Measurements from ENCODE around the gene UBB. TPM values are rescaled to one million over a fixed set of nuclear protein-coding genes. Genes with fewer than 3 reads are reported as not detected.

Gene UBB
- total RNA-seq, 1 donor from 2014 or later: 1,783 TPM

DNA sequence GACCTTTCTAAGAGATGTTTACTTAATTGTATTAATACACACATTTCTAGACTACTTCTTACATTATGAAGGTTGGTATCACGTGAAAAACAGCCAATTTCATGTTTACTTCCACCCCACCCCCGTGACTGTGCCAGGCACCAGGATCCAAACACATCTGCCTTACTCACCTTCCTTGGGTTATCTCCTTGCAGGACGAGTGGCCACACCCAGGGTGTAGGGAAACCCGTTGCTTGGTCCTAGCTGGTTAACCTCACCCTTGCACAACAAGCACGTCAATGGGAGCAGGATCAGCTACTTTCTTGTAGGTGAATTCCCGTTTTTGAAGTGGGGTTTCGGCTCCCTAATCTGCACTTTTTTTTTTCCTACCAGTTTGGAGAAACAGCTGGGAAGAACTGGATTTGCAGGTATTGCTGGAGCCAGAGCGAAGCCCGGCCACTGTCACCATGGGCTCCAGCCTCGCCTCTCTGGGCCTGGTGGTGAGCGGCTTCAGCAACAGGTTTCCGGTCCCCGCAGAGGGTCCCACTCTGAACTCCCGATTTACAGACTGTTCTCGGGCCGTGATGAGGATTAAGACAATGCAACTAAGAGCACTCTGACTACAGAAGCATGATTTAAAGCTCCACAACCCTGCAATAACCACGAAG is 2.1 kb upstream of the UBB start:
- H3K36me3 ChIP-seq (ENCODE audit: insufficient read depth, low read length): peaks cover 11% of the 10 kb centered on the region
- H2AFZ ChIP-seq (ENCODE audit: low read depth, low read length): no peak overlapping the region
- no peak overlapping the region for H3K4me3 ChIP-seq (ENCODE audit: insufficient read depth, low read depth, low read length)
- Mint-ChIP-seq H3K27me3 (ENCODE audit: low read depth, unreplicated experiment) (no peaks in the 10 kb centered on the region), H3K27ac (ENCODE audit: unreplicated experiment) (no peak overlapping the region), H3K4me1 (ENCODE audit: low read depth, unreplicated experiment) (peaks cover 13% of the 10 kb centered on the region), H3K9me3 (ENCODE audit: unreplicated experiment) (peaks cover 5% of the 10 kb centered on the region), H3K36me3 (ENCODE audit: low read depth, unreplicated experiment) (peaks cover 18% of the 10 kb centered on the region), H3K4me3 (ENCODE audit: unreplicated experiment) (no peak overlapping the region)
- no peaks in the 10 kb centered on the region for H3K9me3 ChIP-seq (ENCODE audit: insufficient read depth, low read depth, low read length)
- FAIRE-seq (no peak), DNase-seq (ENCODE audit: low read depth) (no peak)
- no peak for TF ChIP-seq CTCF (IDR thresholded peaks at IDR 0.05; ENCODE audit: insufficient read depth, low read depth, low read length)
- H3K79me2 ChIP-seq (ENCODE audit: insufficient read depth, low read length): peaks cover 29% of the 10 kb centered on the region
- H3K27ac ChIP-seq (ENCODE audit: low read depth, low read length): no peak overlapping the region
- peaks cover 28% of the 10 kb centered on the region for H4K20me1 ChIP-seq (ENCODE audit: insufficient read depth, low read length)
- no peak overlapping the region for H3K4me2 ChIP-seq (ENCODE audit: low read length)
- H3K4me1 ChIP-seq (ENCODE audit: insufficient read depth, low read length): peaks cover 13% of the 10 kb centered on the region
- no peaks in the 10 kb centered on the region for H3K27me3 ChIP-seq (ENCODE audit: insufficient read depth, low read length)
- H3K9ac ChIP-seq (ENCODE audit: low read length): no peak overlapping the region

DNA sequence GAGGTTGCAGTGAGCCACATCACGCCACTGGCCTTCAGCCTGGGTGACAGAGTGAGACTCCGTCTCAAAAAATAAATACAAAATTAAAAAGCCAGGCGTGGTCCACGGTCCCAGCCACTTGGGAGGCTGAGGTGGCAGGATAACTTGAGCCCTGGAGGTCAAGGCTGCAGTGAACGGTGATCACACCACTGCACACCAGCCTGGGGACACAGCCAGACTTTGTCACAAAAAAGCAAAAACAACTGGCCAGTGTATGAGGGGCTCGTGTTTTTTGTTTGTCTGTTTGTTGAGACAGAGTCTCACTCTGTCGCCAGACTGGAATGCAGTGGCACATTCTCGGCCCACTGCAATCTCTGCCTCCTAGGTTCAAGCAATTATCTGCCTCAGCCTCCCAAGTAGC is 1.2 kb upstream of the UBB start:
- TF ChIP-seq CTCF (IDR thresholded peaks at IDR 0.05; ENCODE audit: insufficient read depth, low read depth, low read length) (no peak), EZH2 (IDR thresholded peaks at IDR 0.05; ENCODE audit: insufficient read depth, low read length) (no peak)
- Histone ChIP-seq H3K4me1 (ENCODE audit: insufficient read depth, low read length) (peaks cover 17% of the 10 kb centered on the region), H3K9me3 (ENCODE audit: insufficient read depth, low read depth, low read length) (no peaks in the 10 kb centered on the region), H3K9ac (ENCODE audit: low read length) (no peak overlapping the region), H3K79me2 (ENCODE audit: insufficient read depth, low read length) (peaks cover 36% of the 10 kb centered on the region), H3K27me3 (ENCODE audit: insufficient read depth, low read length) (no peaks in the 10 kb centered on the region), H2AFZ (ENCODE audit: low read depth, low read length) (no peak overlapping the region), H3K36me3 (ENCODE audit: insufficient read depth, low read length) (peaks cover 11% of the 10 kb centered on the region), H3K27ac (ENCODE audit: low read depth, low read length) (no peak overlapping the region), H4K20me1 (ENCODE audit: insufficient read depth, low read length) (peaks cover 37% of the 10 kb centered on the region), H3K4me2 (ENCODE audit: low read length) (no peak overlapping the region), H3K4me3 (ENCODE audit: insufficient read depth, low read depth, low read length) (no peak overlapping the region)
- H3K4me1 Mint-ChIP-seq (ENCODE audit: low read depth, unreplicated experiment): peaks cover 21% of the 10 kb centered on the region
- H3K27ac Mint-ChIP-seq (ENCODE audit: unreplicated experiment): no peak overlapping the region
- DNase-seq (ENCODE audit: low read depth) (no peak), FAIRE-seq (no peak)
- H3K36me3 Mint-ChIP-seq (ENCODE audit: low read depth, unreplicated experiment): peaks cover 19% of the 10 kb centered on the region
- peaks cover 5% of the 10 kb centered on the region for H3K9me3 Mint-ChIP-seq (ENCODE audit: unreplicated experiment)
- H3K27me3 Mint-ChIP-seq (ENCODE audit: low read depth, unreplicated experiment): no peaks in the 10 kb centered on the region
- no peak overlapping the region for H3K4me3 Mint-ChIP-seq (ENCODE audit: unreplicated experiment)

GRCh38 chr17:16381496-16381820 is 567 bp downstream of the UBB start:
- Histone ChIP-seq H4K20me1 (ENCODE audit: insufficient read depth, low read length) (peaks cover 41% of the 10 kb centered on the region), H3K4me2 (ENCODE audit: low read length) (peak overlapping the region; percentile 87), H3K4me1 (ENCODE audit: insufficient read depth, low read length) (peaks cover 17% of the 10 kb centered on the region), H3K27me3 (ENCODE audit: insufficient read depth, low read length) (no peaks in the 10 kb centered on the region), H3K36me3 (ENCODE audit: insufficient read depth, low read length) (peaks cover 11% of the 10 kb centered on the region), H3K9ac (ENCODE audit: low read length) (peak overlapping the region; percentile 99), H3K4me3 (ENCODE audit: insufficient read depth, low read depth, low read length) (peak overlapping the region; percentile 97), H3K27ac (ENCODE audit: low read depth, low read length) (peak overlapping the region; percentile 97), H3K79me2 (ENCODE audit: insufficient read depth, low read length) (peaks cover 36% of the 10 kb centered on the region), H3K9me3 (ENCODE audit: insufficient read depth, low read depth, low read length) (no peaks in the 10 kb centered on the region), H2AFZ (ENCODE audit: low read depth, low read length) (no peak overlapping the region)
- peaks cover 5% of the 10 kb centered on the region for H3K9me3 Mint-ChIP-seq (ENCODE audit: unreplicated experiment)
- H3K27me3 Mint-ChIP-seq (ENCODE audit: low read depth, unreplicated experiment): no peaks in the 10 kb centered on the region
- peak overlapping the region; percentile 100 for H3K27ac Mint-ChIP-seq (ENCODE audit: unreplicated experiment)
- TF ChIP-seq CTCF (IDR thresholded peaks at IDR 0.05; ENCODE audit: insufficient read depth, low read depth, low read length) (no peak), EZH2 (IDR thresholded peaks at IDR 0.05; ENCODE audit: insufficient read depth, low read length) (no peak)
- peak overlapping the region; percentile 94 for H3K4me3 Mint-ChIP-seq (ENCODE audit: unreplicated experiment)
- peak; percentile 25 for DNase-seq (ENCODE audit: low read depth)
- H3K4me1 Mint-ChIP-seq (ENCODE audit: low read depth, unreplicated experiment): peaks cover 21% of the 10 kb centered on the region
- H3K36me3 Mint-ChIP-seq (ENCODE audit: low read depth, unreplicated experiment): peaks cover 19% of the 10 kb centered on the region
- FAIRE-seq: no peak
